Measurements from ENCODE around the gene HIP1. TPM values are rescaled to one million over a fixed set of nuclear protein-coding genes. Genes with fewer than 3 reads are reported as not detected.
"Not testable (repeated sequence)": the region's sequence is repeated elsewhere in the genome, so short reads cannot be mapped to it uniquely, and the experiment has no call there.

Gene HIP1
- 10 to 100 TPM; 12.2 to 13.6 TPM for total RNA-seq

DNA sequence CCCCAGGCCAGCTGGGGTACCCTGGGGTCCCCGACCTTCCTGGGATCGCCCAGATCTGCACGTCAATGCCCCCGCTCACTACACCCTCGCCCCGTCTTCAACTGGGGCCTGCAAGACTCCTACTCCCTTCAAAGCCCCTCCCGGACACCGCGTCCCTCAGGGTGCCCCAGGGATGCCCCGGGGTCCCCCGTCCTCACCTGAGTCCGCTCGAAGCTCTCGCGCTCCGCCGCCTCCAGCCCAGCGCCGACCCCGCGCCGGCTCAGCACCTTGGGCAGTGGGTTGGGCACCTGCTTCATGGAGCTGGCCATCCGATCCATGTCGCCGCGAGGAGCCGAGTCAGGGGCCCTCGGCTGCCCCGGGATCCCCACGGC lies at the start of gene HIP1:
TSS of gene HIP1 (minus strand) at position 338 of the 371 bp plus-strand sequence. CDS start at position 317, 21 bp downstream.
- Histone ChIP-seq H3K9me3 (no peaks in the 10 kb centered on the region), H3K4me3 (peak within 1 kb of the TSS; percentile 97 to 99), H3K27ac (peak within 1 kb of the TSS; percentile 89), H3K4me1 (peaks cover 0 to 30% of the 10 kb centered on the region in 2 donors), H3K36me3 (no peaks in the 10 kb centered on the region), H3K27me3 (no peaks in the 10 kb centered on the region)
- no peak for DNase-seq (ENCODE audit: low spot score)
- no peak for TF ChIP-seq CTCF (IDR thresholded peaks at IDR 0.05)

DNA sequence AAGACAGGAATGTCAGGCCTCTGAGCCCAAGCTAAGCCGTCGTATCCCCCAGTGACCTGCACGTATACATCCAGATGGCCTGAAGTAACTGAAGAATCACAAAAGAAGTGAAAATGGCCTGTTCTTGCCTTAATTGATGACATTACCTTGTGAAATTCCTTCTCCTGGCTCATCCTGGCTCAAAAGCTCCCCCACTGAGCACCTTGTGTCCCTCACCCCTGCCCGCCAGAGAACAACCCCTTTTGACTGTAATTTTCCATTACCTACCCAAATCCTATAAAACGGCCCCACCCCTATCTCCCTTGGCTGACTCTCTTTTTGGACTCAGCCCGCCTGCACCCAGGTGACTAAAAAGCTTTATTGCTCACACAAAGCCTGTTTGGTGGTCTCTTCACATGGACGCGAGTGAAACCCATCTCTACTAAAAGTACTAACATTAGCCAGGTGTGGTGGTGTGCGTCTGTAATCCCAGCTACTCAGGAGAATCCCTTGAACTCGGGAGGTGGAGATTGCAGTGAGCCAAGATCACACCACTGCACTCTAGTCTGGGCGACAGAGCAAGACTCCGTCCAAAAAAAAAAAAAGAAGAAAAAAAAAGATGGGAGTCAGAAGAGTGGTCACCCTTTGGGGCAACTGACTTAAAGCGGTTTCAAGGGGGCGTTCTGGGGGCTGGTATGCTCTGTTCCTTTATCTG lies 49.6 kb upstream of the HIP1 start:
- H3K27me3 ChIP-seq; H3K36me3 ChIP-seq; H3K9me3 ChIP-seq; DNase-seq (ENCODE audit: low spot score); H3K27ac ChIP-seq; H3K4me3 ChIP-seq: not testable (repeated sequence)
- H3K4me1 ChIP-seq = peaks cover 0 to 10% of the 10 kb centered on the region in 2 donors

- not testable (repeated sequence) for H3K27ac ChIP-seq; H3K9me3 ChIP-seq; H3K4me3 ChIP-seq; H3K27me3 ChIP-seq; H3K36me3 ChIP-seq; DNase-seq (ENCODE audit: low spot score); H3K4me1 ChIP-seq
Measured at GRCh38 chr7:75783058-75783457, 44.3 kb upstream of the HIP1 start.

GRCh38 chr7:75780647-75781273 lies 42.0 kb upstream of the HIP1 start:
- not testable (repeated sequence) for DNase-seq (ENCODE audit: low spot score); H3K9me3 ChIP-seq; H3K36me3 ChIP-seq; H3K4me1 ChIP-seq; H3K27me3 ChIP-seq; H3K27ac ChIP-seq; H3K4me3 ChIP-seq

- not testable (repeated sequence) for H3K27me3 ChIP-seq; H3K4me3 ChIP-seq; H3K27ac ChIP-seq; H3K9me3 ChIP-seq; DNase-seq (ENCODE audit: low spot score); H3K4me1 ChIP-seq; H3K36me3 ChIP-seq
Measured at GRCh38 chr7:75779516-75779915, 40.8 kb upstream of the HIP1 start.

GRCh38 chr7:75779035-75779434 lies 40.3 kb upstream of the HIP1 start:
- DNase-seq (ENCODE audit: low spot score); H3K27me3 ChIP-seq; H3K27ac ChIP-seq; H3K4me3 ChIP-seq; H3K9me3 ChIP-seq; H3K36me3 ChIP-seq; H3K4me1 ChIP-seq: not testable (repeated sequence)

DNA sequence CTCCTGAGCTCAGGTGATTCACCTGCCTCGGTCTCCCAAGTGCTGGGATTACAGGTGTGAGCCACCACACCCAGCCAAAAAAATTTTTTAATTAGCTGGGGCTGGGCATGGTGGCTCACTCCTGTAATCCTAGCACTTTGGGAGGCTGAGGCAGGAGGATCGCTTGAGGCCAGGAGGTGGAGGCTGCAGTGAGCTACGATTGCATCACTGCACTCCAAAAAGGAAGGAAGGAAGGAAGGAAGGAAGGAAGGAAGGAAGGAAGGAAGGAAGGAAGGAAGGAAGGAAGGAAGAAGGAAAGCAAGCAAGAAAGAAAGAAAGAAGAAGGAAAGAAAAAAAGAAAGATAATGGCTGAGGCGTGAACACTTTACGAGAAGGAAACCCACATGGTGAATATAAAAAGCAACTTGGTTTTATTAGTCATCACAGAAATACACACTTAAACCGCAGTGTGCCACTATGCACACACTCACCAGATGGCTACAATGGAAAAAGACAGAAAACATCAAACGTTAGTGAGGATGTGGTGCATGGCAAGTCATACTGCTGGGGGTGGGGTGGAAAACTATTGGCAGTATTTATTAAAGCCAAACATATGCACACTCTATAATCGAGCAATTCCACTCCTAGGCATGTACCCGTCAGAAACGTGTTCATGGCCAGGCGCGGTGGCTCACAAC lies 37.7 kb upstream of the HIP1 start:
- H3K27ac ChIP-seq = no peak overlapping the region
- no peaks in the 10 kb centered on the region for H3K9me3 ChIP-seq
- no peaks in the 10 kb centered on the region for H3K4me1 ChIP-seq
- no peak for DNase-seq (ENCODE audit: low spot score)
- H3K36me3 ChIP-seq = no peaks in the 10 kb centered on the region
- TF ChIP-seq CTCF (IDR thresholded peaks at IDR 0.05) = no peak
- H3K27me3 ChIP-seq = no peaks in the 10 kb centered on the region
- H3K4me3 ChIP-seq = no peak overlapping the region

GRCh38 chr7:75773958-75774357 lies 35.2 kb upstream of the HIP1 start:
- H3K36me3 ChIP-seq, H3K27ac ChIP-seq, H3K4me3 ChIP-seq: not testable (repeated sequence)

More at GRCh38 chr7:75773958-75774357, 35.2 kb upstream of the HIP1 start:
- H3K27me3 ChIP-seq; H3K9me3 ChIP-seq; H3K4me1 ChIP-seq; DNase-seq (ENCODE audit: low spot score): not testable (repeated sequence)
